Activated naive CD4-positive, alpha-beta T cell treated with anti-CD3 and anti-CD28 coated beads, Interleukin-2, amount 50 U/mL, for 16 hours (primary cell): ENCODE measurements around the gene SLC6A18.
A peak's percentile ranks its signal among the peaks of the same experiment; 100 is the strongest.
"Not testable (repeated sequence)": the region's sequence is repeated elsewhere in the genome, so short reads cannot be mapped to it uniquely, and the experiment has no call there.

ENCODE experiments used
- DNase-seq: peaks from one replicate; pipeline ENCODE4 v3.0.0-alpha.2; 2020

Gene SLC6A18

GRCh38 chr5:1278656-1279442 lies 53.7 kb downstream of the SLC6A18 start:
- peak; percentile 8 for DNase-seq

- DNase-seq, result peak; percentile 6
Observed at GRCh38 chr5:1279443-1280151, 54.4 kb downstream of the SLC6A18 start.

GRCh38 chr5:1280177-1281037 lies 55.2 kb downstream of the SLC6A18 start:
- DNase-seq, result no peak

- no peak for DNase-seq
Observed at GRCh38 chr5:1281038-1281882, 56.1 kb downstream of the SLC6A18 start.

GRCh38 chr5:1282131-1282992 lies 57.2 kb downstream of the SLC6A18 start:
- no peak for DNase-seq

- DNase-seq, result not testable (repeated sequence)
Observed at GRCh38 chr5:1282993-1283728, 58.0 kb downstream of the SLC6A18 start.

- not testable (repeated sequence) for DNase-seq
Observed at GRCh38 chr5:1283729-1284041, 58.5 kb downstream of the SLC6A18 start.

- DNase-seq, result not testable (repeated sequence)
Observed at GRCh38 chr5:1284336-1284970, 59.3 kb downstream of the SLC6A18 start.

GRCh38 chr5:1285141-1285540 lies 60.0 kb downstream of the SLC6A18 start:
- DNase-seq, result no peak

GRCh38 chr5:1285883-1286291 lies 60.7 kb downstream of the SLC6A18 start:
- DNase-seq, result no peak

- no peak for DNase-seq
Observed at GRCh38 chr5:1288439-1289335, 63.5 kb downstream of the SLC6A18 start.

- not testable (repeated sequence) for DNase-seq
Observed at GRCh38 chr5:1289559-1289958, 64.4 kb downstream of the SLC6A18 start.

- not testable (repeated sequence) for DNase-seq
Observed at GRCh38 chr5:1290956-1291355, 65.8 kb downstream of the SLC6A18 start.

GRCh38 chr5:1291611-1292080 lies 66.5 kb downstream of the SLC6A18 start:
- DNase-seq, result no peak

- no peak for DNase-seq
Observed at GRCh38 chr5:1292139-1292538, 67.0 kb downstream of the SLC6A18 start.

GRCh38 chr5:1292846-1293415 lies 67.8 kb downstream of the SLC6A18 start:
- DNase-seq, result peak; percentile 7

GRCh38 chr5:1293416-1294205 lies 68.4 kb downstream of the SLC6A18 start:
- DNase-seq, result peak; percentile 10
